T-helper 2 cell (primary cell): ENCODE data around the gene HERPUD1.
"Not testable (repeated sequence)": the region's sequence is repeated elsewhere in the genome, so short reads cannot be mapped to it uniquely, and the experiment has no call there.

Experiments
- DNase-seq, 5 experiments: peaks; one replicate each; pipeline versions ENCODE4 v3.0.0 to v3.0.0-alpha.2; 2012 to 2022

The HERPUD1 gene

GRCh38 chr16:56960681-56961281, 28.8 kb downstream of the HERPUD1 start:
- no peak for DNase-seq

GRCh38 chr16:56961386-56961785, 29.4 kb downstream of the HERPUD1 start:
- DNase-seq: no peak

- no peak for DNase-seq
Observed at GRCh38 chr16:56961851-56962281, 29.9 kb downstream of the HERPUD1 start, which contains the start of gene CETP. Gene CETP (plus strand): TSS chr16:56961950. CDS start chr16:56961980, 30 bp downstream.

DNA sequence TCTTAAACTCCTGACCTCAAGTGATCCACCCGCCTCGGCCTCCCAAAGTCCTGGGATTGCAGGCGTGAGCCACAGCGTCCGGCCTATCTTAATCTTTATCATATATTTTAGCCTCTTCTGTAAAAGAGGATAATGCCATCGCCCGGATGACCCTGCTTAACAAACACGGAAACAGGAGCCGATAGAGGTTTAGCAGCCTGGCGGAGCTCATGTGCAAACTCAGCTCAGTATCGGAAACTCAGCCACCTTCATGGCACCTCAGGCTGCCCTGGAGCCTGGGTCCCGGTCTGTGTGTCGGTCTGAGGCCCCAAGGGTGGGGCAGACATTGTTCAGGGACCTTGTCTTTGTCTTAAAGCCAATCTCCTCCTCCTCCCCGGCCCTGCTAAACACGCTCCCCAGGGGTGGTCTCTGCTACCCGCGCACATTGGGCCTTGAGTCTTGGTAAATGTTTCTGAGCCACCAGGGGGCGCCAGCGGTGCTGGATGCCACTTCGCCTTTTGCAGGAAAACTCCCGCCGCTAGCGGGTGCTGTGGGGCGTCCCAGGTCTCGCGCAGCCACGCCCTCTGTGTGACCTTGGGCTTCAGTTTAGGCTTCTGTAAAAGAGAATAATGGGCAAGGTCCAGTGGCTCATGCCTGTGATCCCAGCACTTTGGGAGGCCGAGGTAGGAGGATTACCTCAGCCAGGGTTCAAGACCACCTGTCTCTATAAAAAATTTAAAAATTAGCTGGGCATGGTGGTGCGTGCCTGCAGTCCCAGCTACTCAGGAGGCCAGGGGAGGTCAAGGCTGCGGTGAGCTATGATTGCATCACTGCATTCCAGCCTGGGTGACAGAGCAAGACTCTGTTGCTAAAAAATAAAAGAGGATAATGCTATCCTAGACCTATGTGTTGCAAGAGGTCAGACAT, 32.6 kb downstream of the HERPUD1 start:
- DNase-seq: peak; percentile 84 to 97 (median 90)

DNA sequence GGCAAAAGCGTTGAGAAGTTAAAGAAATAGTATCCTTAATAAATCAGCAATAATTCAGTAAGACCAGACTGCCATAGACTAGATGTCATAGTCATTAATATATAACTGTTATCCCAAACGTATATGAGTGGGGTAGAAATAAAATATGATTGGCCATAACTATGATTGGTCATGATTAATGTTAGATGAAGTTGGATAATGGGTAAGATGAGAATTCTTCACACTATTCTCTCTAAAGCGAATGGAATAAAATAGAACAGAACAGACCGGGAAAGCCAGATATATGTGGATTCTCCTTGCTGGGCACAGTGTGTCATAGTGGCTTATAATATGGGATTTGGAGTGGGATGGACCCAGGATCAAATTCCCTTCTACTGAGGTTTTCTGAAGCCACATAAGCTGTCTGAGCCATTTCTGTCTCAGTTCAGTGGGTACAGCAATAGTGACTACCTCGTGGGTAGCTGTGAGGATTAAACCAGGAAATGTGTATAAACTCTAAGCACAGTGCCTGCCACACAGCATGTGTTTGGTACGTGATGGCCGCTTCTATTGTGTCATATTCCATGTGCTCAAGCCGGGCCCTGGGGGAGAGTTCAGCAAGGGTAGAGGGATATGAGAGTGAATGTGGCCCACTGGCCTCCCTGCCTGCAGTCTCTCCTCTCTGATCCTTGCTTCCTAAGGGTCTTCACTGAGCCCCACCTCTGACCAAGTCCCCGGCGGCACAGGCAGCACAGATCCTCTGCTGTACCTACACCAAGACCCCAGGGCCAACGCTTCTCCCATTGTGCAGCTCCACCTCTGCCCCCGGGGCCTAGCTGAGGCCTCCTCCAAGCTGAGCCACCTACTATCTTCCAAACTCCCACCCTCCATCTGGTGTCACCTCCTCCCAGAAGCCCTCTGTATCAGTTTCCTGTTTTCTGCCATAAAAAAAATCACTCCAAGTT, 33.5 kb downstream of the HERPUD1 start:
- DNase-seq: no peak

GRCh38 chr16:56966093-56966475, 34.1 kb downstream of the HERPUD1 start:
- DNase-seq: no peak

GRCh38 chr16:56967733-56968132, 35.8 kb downstream of the HERPUD1 start:
- no peak for DNase-seq

DNA sequence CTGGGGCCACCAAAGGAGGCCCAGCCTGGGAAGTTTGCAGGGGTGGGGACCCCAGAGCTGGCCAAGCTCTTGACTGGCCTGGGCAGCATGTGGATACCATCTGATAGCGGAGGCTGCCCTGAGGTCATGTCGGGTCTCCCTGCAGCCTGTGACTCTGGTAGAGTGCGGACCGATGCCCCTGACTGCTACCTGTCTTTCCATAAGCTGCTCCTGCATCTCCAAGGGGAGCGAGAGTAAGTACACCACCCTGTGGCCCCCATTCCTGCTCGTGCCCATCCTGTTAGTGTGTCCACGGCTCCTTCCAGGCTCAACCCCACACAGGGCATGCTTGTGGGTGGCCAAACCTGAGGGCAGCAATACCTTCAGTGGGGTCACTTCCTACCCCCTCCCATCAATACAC, 37.8 kb downstream of the HERPUD1 start:
- DNase-seq: no peak

DNA sequence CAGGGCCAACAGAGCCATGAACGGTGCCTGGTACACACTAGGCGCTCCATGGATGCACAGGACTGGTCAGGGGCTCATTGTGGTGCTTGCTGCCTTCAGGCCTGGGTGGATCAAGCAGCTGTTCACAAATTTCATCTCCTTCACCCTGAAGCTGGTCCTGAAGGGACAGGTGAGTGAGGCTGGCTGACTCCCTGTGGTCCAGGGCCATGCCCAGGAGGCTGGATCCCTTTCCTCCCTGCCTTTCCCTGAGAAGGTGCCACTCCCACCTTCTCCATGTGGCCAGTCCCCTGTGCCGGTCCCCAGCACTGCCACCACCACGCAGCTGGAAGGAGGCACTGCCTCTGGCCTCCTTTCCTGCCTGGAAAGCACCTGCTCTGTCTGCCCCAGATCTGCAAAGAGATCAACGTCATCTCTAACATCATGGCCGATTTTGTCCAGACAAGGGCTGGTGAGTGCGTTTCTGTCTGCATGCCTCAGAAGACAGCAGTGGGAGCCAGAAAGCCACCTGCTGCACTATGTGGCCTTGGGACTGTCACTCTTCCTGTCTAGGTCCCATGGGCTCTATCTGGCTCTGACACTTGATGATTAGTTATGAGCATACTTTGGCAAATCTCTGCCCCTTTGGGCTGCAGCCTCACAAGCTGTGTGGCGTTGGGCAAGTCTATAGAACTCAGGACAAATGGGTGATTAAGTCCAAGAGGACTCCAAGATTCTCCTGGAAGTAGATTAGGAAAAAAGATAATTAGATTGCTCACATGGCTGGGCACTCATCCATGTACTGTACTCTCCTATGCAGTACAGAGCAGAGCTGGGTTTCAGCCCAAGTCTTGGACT, 39.2 kb downstream of the HERPUD1 start:
- DNase-seq: peak in 1 of 5 experiments; percentile 17

DNA sequence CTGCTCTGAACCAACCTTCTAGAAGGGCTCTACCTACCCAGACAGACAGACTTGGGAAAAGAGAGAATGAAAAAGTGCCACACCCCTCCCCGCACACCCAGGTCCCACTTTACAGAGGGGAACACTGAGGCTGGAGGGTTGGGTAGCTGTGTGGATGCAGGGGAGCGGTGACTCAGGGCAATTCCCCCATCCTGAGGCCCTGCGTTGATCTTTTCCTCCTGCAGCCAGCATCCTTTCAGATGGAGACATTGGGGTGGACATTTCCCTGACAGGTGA, 39.8 kb downstream of the HERPUD1 start:
- DNase-seq: no peak

DNA sequence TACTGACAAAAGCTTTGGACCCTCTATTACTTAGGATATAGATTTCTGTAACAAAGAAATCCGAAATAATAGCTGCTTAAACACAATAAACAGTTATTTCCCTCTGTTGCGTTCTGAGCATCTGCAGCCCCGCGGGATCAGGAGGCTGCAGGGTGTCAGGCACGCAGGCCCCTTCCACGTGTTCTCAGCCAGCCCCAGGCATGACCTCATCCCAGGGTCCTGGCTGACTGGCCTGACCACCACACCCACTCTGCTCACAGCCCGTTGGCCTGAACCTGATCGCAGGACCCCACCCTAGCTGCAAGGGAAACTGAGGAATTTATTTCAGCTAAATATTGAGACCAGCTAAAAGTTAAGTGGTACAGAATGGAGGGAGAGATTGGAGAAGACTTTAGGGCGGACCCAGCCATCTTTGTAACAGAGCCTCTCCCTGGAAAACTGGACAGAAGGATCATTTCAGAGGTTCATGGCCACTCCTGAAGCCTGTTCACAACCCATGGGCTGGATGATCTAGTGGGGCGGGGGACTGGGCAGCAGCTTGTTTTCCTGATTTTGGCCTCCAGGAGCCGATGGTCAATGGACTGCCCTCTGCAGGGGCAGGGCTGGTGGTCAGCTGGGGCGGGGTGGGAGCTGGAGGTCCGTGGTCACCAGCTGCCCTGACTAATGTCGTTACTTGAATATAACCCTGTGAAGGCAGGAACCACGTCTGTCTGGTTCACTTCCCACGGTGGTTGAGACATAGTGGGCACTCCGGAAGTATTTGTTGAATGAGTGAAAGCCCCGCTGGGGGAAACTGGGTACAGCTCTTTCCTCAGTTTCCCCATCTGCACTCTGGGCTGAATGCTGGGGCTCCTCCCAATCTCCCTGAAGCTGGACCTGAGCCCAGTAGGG, 40.7 kb downstream of the HERPUD1 start:
- no peak for DNase-seq

GRCh38 chr16:56973294-56973689, 41.4 kb downstream of the HERPUD1 start:
- DNase-seq: no peak

DNA sequence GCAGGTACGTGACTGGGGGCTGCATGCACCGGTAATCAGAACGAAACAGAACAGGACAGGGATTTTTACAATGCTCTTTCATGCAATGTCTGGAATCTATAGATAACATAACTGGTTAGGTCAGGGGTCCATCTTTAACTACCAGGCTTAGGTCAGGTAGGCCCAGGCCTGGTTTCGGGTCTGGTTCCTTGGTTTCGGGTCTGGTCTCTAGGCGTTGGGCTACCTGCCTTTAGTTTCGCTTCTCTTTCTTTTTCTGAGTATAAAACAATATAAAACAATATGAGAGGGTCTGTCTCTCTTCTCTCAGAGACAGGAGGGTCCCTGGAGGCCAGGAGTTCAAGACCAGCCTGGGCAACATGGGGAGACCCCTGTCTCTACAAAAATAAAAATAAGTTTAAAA, 42.0 kb downstream of the HERPUD1 start:
- DNase-seq: not testable (repeated sequence)

DNA sequence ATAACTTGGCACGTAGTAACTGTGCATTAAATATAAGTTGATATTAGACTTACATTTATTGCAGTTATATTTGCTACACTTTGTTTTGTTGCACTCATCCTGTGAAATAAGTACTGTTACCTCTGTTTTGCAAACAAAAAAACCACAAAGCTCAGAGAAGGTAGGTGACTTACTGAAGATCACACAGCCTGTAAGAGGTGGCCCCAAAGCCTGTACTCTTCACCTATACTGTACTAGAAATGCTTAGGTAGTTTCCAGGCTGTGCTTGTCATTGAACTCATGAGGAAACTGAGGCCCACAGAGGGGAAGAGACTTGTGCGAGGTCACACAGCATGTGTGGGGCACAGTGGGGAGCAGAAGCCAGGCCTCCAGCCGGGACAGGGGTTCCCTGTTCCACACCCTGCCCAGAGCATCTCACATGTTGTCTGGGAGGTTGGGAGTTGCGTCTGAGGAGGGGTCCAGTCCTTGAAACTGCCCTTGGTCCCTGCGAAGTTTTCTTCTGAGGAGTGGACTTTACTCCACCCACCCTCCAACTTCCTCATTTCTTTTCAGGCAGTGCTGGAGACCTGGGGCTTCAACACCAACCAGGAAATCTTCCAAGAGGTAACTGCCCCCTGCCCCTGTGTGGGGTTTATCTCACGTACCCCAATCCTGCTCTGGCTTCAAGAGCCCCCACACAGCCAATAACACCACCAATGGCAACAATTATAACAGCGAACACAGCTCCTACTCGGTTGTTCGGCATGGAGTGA, 42.8 kb downstream of the HERPUD1 start:
- DNase-seq: no peak

- no peak for DNase-seq
Observed at GRCh38 chr16:56975714-56976113, 43.8 kb downstream of the HERPUD1 start.

DNA sequence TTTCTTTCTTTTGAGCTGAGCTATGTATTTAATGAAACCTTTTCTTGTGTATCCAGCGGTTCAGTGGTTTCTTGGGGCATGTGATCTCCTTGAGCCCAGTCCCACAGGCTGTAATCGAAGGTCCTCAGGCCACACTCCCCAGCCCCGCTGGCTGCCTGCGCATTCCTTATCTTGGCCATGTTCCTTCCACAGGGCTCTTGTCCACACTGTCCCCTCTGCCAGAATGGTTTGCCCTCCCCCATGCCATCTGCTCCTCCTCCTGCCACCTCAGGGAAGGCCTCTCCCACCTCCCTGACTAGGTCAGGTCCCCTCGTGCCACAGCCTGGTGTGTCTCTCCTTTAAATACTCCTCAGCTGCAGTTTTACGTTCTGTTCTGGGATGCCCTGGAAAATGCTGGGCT, 45.3 kb downstream of the HERPUD1 start:
- DNase-seq: no peak

DNA sequence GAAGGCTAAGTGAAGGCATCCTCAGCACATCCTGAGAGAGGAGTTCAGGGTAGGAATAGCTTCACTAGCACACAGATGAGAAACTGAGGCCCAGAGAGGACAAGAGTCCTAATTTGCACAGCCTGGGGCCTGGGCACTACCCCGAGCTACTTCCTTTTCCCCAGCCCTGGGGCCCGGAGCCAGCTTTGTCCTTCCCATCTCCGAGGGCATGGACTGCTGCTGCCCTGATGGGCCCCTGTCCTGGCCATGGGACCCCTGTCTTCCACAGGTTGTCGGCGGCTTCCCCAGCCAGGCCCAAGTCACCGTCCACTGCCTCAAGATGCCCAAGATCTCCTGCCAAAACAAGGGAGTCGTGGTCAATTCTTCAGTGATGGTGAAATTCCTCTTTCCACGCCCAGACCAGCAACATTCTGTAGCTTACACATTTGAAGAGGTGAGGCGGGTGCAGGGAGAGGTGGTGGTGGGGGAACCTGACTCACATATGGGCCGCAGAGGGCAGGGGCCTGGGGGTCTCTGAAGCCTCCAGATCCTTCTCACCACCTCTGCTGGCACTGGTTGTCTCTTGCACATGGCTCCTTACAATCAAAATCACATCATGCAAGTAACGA, 46.0 kb downstream of the HERPUD1 start:
- no peak for DNase-seq

GRCh38 chr16:56980201-56980535, 48.2 kb downstream of the HERPUD1 start:
- DNase-seq: no peak

DNA sequence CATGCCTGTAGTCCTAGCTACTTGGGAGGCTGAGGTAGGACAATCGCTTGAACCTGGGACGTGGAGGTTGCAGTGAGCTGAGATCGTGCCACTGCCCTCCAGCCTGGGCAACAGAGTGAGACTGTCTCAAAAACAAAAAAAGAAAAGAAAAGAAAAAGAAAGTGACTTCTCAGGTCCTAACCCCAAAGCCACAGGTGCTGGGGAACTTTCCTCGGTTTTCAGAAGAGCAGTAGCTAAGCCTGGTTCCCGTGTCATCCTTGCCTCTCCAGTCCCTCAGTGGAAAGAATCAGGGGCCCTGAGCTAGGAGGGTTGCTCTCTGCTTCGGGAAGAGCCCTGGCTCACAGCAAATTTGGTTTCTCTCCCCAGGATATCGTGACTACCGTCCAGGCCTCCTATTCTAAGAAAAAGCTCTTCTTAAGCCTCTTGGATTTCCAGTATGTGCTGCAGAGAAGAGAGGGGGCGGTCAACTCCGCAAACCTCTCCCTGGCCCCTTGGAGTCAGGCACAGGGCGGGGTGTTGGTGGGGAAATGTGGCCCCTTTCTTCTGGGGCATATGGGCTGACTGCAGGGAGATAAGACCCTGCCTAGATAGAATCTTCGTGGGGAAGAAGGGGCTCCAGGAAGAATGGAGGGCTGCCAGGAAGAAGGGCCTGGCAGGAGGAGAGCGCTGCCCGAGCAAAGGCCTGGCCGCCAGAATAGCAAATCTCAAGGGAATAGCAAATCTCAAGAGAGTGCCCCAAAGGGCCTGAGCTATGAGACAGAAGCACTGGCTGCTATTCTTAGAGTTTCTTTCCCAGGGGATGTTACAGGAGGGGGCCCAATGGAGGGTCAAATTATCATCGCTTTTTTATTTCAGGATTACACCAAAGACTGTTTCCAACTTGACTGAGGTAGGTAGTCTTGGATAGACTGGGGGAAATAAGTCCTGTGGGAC, 49.1 kb downstream of the HERPUD1 start:
- DNase-seq: no peak
